Transverse colon (tissue), 4 donors: ENCODE data around the gene AVPR2.

Experiments used
- POLR2A ChIP-seq: fragments of 450-650 bp; IDR thresholded peaks from one replicate; pipeline ENCODE4 v1.6.1; 2016; ENCODE audit warnings: antibody characterized with exemption, mild to moderate bottlenecking, moderate library complexity
- POLR2AphosphoS5 ChIP-seq, 3 donors: sonication (generic); formaldehyde crosslinking; IDR thresholded peaks; one replicate each; pipeline ENCODE4 v1.6.1; 2016; ENCODE audit warnings: antibody characterized with exemption in 3 of 3
- TF ChIP-seq, protein P1 (sequence below), 5 experiments: fragments of 200-600 bp in 3 of 5; fragments of 450-650 bp in 2 of 5; sonication (generic) in 3 of 5; IDR thresholded peaks; 1 replicate in 2 of 5; 2 replicates in 3 of 5; pipeline ENCODE4 v1.5.1; 2016 to 2017; ENCODE audit warnings: antibody characterized with exemption in 5 of 5, inconsistent platforms in 3 of 5, mild to moderate bottlenecking in 2 of 5, moderate library complexity in 1 of 5

- TF ChIP-seq POLR2A (no peak), POLR2AphosphoS5 (IDR thresholded peaks at IDR 0.05) (no peak)
- TF ChIP-seq, protein P1, sequence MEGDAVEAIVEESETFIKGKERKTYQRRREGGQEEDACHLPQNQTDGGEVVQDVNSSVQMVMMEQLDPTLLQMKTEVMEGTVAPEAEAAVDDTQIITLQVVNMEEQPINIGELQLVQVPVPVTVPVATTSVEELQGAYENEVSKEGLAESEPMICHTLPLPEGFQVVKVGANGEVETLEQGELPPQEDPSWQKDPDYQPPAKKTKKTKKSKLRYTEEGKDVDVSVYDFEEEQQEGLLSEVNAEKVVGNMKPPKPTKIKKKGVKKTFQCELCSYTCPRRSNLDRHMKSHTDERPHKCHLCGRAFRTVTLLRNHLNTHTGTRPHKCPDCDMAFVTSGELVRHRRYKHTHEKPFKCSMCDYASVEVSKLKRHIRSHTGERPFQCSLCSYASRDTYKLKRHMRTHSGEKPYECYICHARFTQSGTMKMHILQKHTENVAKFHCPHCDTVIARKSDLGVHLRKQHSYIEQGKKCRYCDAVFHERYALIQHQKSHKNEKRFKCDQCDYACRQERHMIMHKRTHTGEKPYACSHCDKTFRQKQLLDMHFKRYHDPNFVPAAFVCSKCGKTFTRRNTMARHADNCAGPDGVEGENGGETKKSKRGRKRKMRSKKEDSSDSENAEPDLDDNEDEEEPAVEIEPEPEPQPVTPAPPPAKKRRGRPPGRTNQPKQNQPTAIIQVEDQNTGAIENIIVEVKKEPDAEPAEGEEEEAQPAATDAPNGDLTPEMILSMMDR (IDR thresholded peaks at IDR 0.05), result no peak
Observed at GRCh38 chrX:153933748-153934147, 29.3 kb downstream of the AVPR2 start.
